HEK293 (cell line): Measurements from ENCODE around the gene NAT8L.

Source experiments
- CTCF ChIA-PET: fragments of 350-600 bp; formaldehyde crosslinking; extraction: SDS; loops from one replicate; lab custom pipeline; 2021; ENCODE audit warnings: antibody characterized with exemption; lab: Yijun Ruan, JAX
- POLR2A ChIA-PET: fragments of 300-600 bp; formaldehyde crosslinking; extraction: SDS; loops from one replicate; lab custom pipeline; 2020; ENCODE audit warnings: antibody characterized with exemption, inconsistent platforms; lab: Yijun Ruan, JAX
- H3K27ac ChIP-seq: fragments of 200-500 bp; sonication (Bioruptor generic); 2 replicates; pipeline ENCODE4 v1.5.1; 2014; ENCODE audit warnings: low read depth, low read length, control low read depth, inconsistent platforms; ENCODE audit errors: extremely low read depth
- H3K36me3 ChIP-seq, 2 experiments: fragments of 200-500 bp in 1 of 2; sonication (Bioruptor generic) in 1 of 2; 1 replicate in 1 of 2; 2 replicates in 1 of 2; pipeline ENCODE4 v1.5.1; 2014 to 2017; ENCODE audit warnings: inconsistent platforms in 2 of 2, low read length in 2 of 2; ENCODE audit not compliant: control insufficient read depth in 2 of 2, insufficient read depth in 1 of 2
- H3K4me1 ChIP-seq: fragments of 200-500 bp; sonication (Bioruptor generic); 2 replicates; pipeline ENCODE4 v1.5.1; 2014; ENCODE audit warnings: mild to moderate bottlenecking, low read length, inconsistent platforms; ENCODE audit not compliant: control insufficient read depth, insufficient read depth
- H3K4me3 ChIP-seq: 2 replicates; pipeline ENCODE4 v1.5.1; 2011; ENCODE audit warnings: low read depth, mild to moderate bottlenecking, control low read depth, low read length, moderate library complexity
- H3K9me3 ChIP-seq: fragments of 200-500 bp; sonication (Bioruptor generic); 2 replicates; pipeline ENCODE4 v1.5.1; 2014; ENCODE audit warnings: low read depth, low read length, inconsistent platforms; ENCODE audit not compliant: control insufficient read depth, insufficient read depth
- GLI4 ChIP-seq: fragments of 450-650 bp; formaldehyde crosslinking; IDR thresholded peaks from 2 replicates; pipeline ENCODE4 v1.5.1; 2016; ENCODE audit warnings: missing biosample characterization, missing genetic modification characterization
- GLIS2 ChIP-seq: fragments of 450-650 bp; formaldehyde crosslinking; IDR thresholded peaks from 2 replicates; pipeline ENCODE4 v1.5.1; 2016; ENCODE audit warnings: missing biosample characterization, missing genetic modification characterization
- HIC1 ChIP-seq: fragments of 450-650 bp; formaldehyde crosslinking; IDR thresholded peaks from 2 replicates; pipeline ENCODE4 v1.5.1; 2016; ENCODE audit warnings: missing biosample characterization, missing genetic modification characterization
- KLF16 ChIP-seq: fragments of 450-650 bp; formaldehyde crosslinking; IDR thresholded peaks from 2 replicates; pipeline ENCODE4 v1.5.1; 2017; ENCODE audit warnings: missing biosample characterization, missing genetic modification characterization
- RBAK ChIP-seq: fragments of 450-650 bp; formaldehyde crosslinking; IDR thresholded peaks from 2 replicates; pipeline ENCODE4 v1.5.1; 2016; ENCODE audit warnings: missing biosample characterization, missing genetic modification characterization
- REPIN1 ChIP-seq: fragments of 450-650 bp; formaldehyde crosslinking; IDR thresholded peaks from 2 replicates; pipeline ENCODE4 v1.5.1; 2017; ENCODE audit warnings: missing biosample characterization, missing genetic modification characterization, low read depth
- SP3 ChIP-seq: fragments of 450-650 bp; formaldehyde crosslinking; IDR thresholded peaks from 2 replicates; pipeline ENCODE4 v1.5.1; 2016; ENCODE audit warnings: missing biosample characterization, missing genetic modification characterization
- TRIM28 ChIP-seq: IDR thresholded peaks from 2 replicates; pipeline ENCODE4 v1.6.1; 2011; ENCODE audit warnings: low read length, control low read depth, borderline replicate concordance
- ZBTB17 ChIP-seq: fragments of 450-650 bp; formaldehyde crosslinking; IDR thresholded peaks from 2 replicates; pipeline ENCODE4 v1.5.1; 2016; ENCODE audit warnings: missing biosample characterization, missing genetic modification characterization
- ZBTB21 ChIP-seq: fragments of 450-650 bp; formaldehyde crosslinking; IDR thresholded peaks from 2 replicates; pipeline ENCODE4 v1.5.1; 2017; ENCODE audit warnings: missing biosample characterization, missing genetic modification characterization
- ZFHX2 ChIP-seq: fragments of 450-650 bp; formaldehyde crosslinking; conservative IDR thresholded peaks from 2 replicates; pipeline ENCODE4 v1.5.1; 2016; ENCODE audit warnings: missing biosample characterization, missing genetic modification characterization
- ZFP3 ChIP-seq: fragments of 450-650 bp; formaldehyde crosslinking; IDR thresholded peaks from 2 replicates; pipeline ENCODE4 v1.5.1; 2016; ENCODE audit warnings: low read depth, missing biosample characterization, missing genetic modification characterization
- ZFP41 ChIP-seq: fragments of 450-650 bp; formaldehyde crosslinking; IDR thresholded peaks from 2 replicates; pipeline ENCODE4 v1.5.1; 2016; ENCODE audit warnings: missing biosample characterization, missing genetic modification characterization, borderline replicate concordance
- ZNF16 ChIP-seq: fragments of 450-650 bp; formaldehyde crosslinking; IDR thresholded peaks from 2 replicates; pipeline ENCODE4 v1.5.1; 2016; ENCODE audit warnings: low read depth, missing biosample characterization, missing genetic modification characterization
- ZNF221 ChIP-seq: fragments of 450-650 bp; formaldehyde crosslinking; IDR thresholded peaks from 2 replicates; pipeline ENCODE4 v1.5.1; 2017; ENCODE audit warnings: missing biosample characterization, missing genetic modification characterization, borderline replicate concordance
- ZNF248 ChIP-seq: fragments of 450-650 bp; formaldehyde crosslinking; IDR thresholded peaks from 2 replicates; pipeline ENCODE4 v1.5.1; 2017; ENCODE audit warnings: missing biosample characterization, missing genetic modification characterization
- ZNF266 ChIP-seq: fragments of 450-650 bp; formaldehyde crosslinking; IDR thresholded peaks from 2 replicates; pipeline ENCODE4 v1.5.1; 2016; ENCODE audit warnings: missing biosample characterization, missing genetic modification characterization, low read depth
- ZNF274 ChIP-seq, 2 experiments: fragments of 200-500 bp in 1 of 2; fragments of 450-650 bp in 1 of 2; sonication (Bioruptor generic) in 1 of 2; formaldehyde crosslinking in 1 of 2; IDR thresholded peaks; 2 replicates each; pipeline versions ENCODE4 v1.5.1 to v1.6.1; 2014 to 2016; ENCODE audit warnings: borderline replicate concordance in 1 of 2, inconsistent platforms in 1 of 2, low read length in 1 of 2, missing biosample characterization in 1 of 2, missing genetic modification characterization in 1 of 2
- ZNF292 ChIP-seq: fragments of 450-650 bp; formaldehyde crosslinking; IDR thresholded peaks from 2 replicates; pipeline ENCODE4 v1.5.1; 2016; ENCODE audit warnings: low read depth, missing biosample characterization, missing genetic modification characterization, borderline replicate concordance
- ZNF335 ChIP-seq: fragments of 450-650 bp; formaldehyde crosslinking; conservative IDR thresholded peaks from 2 replicates; pipeline ENCODE4 v1.5.1; 2016; ENCODE audit warnings: missing biosample characterization, missing genetic modification characterization
- ZNF391 ChIP-seq: fragments of 450-650 bp; formaldehyde crosslinking; IDR thresholded peaks from 2 replicates; pipeline ENCODE4 v1.5.1; 2016; ENCODE audit warnings: low read depth, missing biosample characterization, missing genetic modification characterization, borderline replicate concordance
- ZNF416 ChIP-seq: fragments of 450-650 bp; formaldehyde crosslinking; IDR thresholded peaks from 2 replicates; pipeline ENCODE4 v1.5.1; 2016; ENCODE audit warnings: missing biosample characterization, missing genetic modification characterization
- ZNF558 ChIP-seq: fragments of 450-650 bp; formaldehyde crosslinking; IDR thresholded peaks from 2 replicates; pipeline ENCODE4 v1.5.1; 2016; ENCODE audit warnings: missing biosample characterization, missing genetic modification characterization
- ZNF596 ChIP-seq: fragments of 450-650 bp; IDR thresholded peaks from 2 replicates; pipeline ENCODE4 v1.5.0; 2018; ENCODE audit warnings: missing biosample characterization, mild to moderate bottlenecking, missing genetic modification characterization, moderate library complexity
- ZNF626 ChIP-seq: fragments of 450-650 bp; sonication (Bioruptor Pico); formaldehyde crosslinking; IDR thresholded peaks from 2 replicates; pipeline ENCODE4 v1.5.1; 2018; ENCODE audit warnings: missing biosample characterization, missing genetic modification characterization, inconsistent platforms
- ZNF629 ChIP-seq: fragments of 450-650 bp; formaldehyde crosslinking; IDR thresholded peaks from 2 replicates; pipeline ENCODE4 v1.5.1; 2017; ENCODE audit warnings: missing biosample characterization, missing genetic modification characterization
- ZNF704 ChIP-seq: fragments of 450-650 bp; formaldehyde crosslinking; IDR thresholded peaks from 2 replicates; pipeline ENCODE4 v1.5.1; 2016; ENCODE audit warnings: missing biosample characterization, missing genetic modification characterization
- ZNF707 ChIP-seq: fragments of 450-650 bp; formaldehyde crosslinking; IDR thresholded peaks from 2 replicates; pipeline ENCODE4 v1.5.1; 2016; ENCODE audit warnings: missing biosample characterization, missing genetic modification characterization
- ZNF747 ChIP-seq: fragments of 450-650 bp; formaldehyde crosslinking; IDR thresholded peaks from 2 replicates; pipeline ENCODE4 v1.5.1; 2016; ENCODE audit warnings: missing biosample characterization, missing genetic modification characterization
- ZNF785 ChIP-seq: fragments of 450-650 bp; formaldehyde crosslinking; IDR thresholded peaks from 2 replicates; pipeline ENCODE4 v1.5.1; 2016; ENCODE audit warnings: missing biosample characterization, missing genetic modification characterization
- ZNF837 ChIP-seq: fragments of 450-650 bp; formaldehyde crosslinking; IDR thresholded peaks from 2 replicates; pipeline ENCODE4 v1.5.1; 2016; ENCODE audit warnings: missing biosample characterization, missing genetic modification characterization
- ZSCAN23 ChIP-seq: fragments of 450-650 bp; formaldehyde crosslinking; IDR thresholded peaks from 2 replicates; pipeline ENCODE4 v1.5.1; 2016; ENCODE audit warnings: missing biosample characterization, missing genetic modification characterization
- ZSCAN30 ChIP-seq: fragments of 450-650 bp; IDR thresholded peaks from 2 replicates; pipeline ENCODE4 v1.5.1; 2018; ENCODE audit warnings: missing biosample characterization, mild to moderate bottlenecking, missing genetic modification characterization, moderate library complexity
- ZXDB ChIP-seq: fragments of 450-650 bp; formaldehyde crosslinking; IDR thresholded peaks from 2 replicates; pipeline ENCODE4 v1.5.1; 2016; ENCODE audit warnings: missing biosample characterization, missing genetic modification characterization
- TF ChIP-seq, protein P1 (sequence below): fragments of 450-650 bp; formaldehyde crosslinking; IDR thresholded peaks from 2 replicates; pipeline ENCODE4 v1.5.1; 2016; ENCODE audit warnings: missing biosample characterization, missing genetic modification characterization

Gene NAT8L

GRCh38 chr4:2084316-2084715 is 25.2 kb downstream of the NAT8L start (continued):
- no peak for TF ChIP-seq GLI4 (tag by site-specific recombination)
- TF ChIP-seq ZNF274 (IDR thresholded peaks at IDR 0.05; ENCODE audit: low read length): no peak
- TF ChIP-seq ZNF274 (tag by site-specific recombination; IDR thresholded peaks at IDR 0.05; ENCODE audit: borderline replicate concordance): no peak
- TF ChIP-seq ZNF416: no peak
- TF ChIP-seq, protein P1, sequence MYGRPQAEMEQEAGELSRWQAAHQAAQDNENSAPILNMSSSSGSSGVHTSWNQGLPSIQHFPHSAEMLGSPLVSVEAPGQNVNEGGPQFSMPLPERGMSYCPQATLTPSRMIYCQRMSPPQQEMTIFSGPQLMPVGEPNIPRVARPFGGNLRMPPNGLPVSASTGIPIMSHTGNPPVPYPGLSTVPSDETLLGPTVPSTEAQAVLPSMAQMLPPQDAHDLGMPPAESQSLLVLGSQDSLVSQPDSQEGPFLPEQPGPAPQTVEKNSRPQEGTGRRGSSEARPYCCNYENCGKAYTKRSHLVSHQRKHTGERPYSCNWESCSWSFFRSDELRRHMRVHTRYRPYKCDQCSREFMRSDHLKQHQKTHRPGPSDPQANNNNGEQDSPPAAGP (tag by site-specific recombination): no peak
- TF ChIP-seq ZNF335: no peak
- TF ChIP-seq ZFP3: no peak
- no peak for TF ChIP-seq ZNF837 (tag by site-specific recombination)
- TF ChIP-seq ZSCAN30: no peak
- TF ChIP-seq KLF16 (tag by site-specific recombination): no peak
- TF ChIP-seq ZNF558 (tag by site-specific recombination): no peak
- no peak for TF ChIP-seq REPIN1 (tag by site-specific recombination)

DNA sequence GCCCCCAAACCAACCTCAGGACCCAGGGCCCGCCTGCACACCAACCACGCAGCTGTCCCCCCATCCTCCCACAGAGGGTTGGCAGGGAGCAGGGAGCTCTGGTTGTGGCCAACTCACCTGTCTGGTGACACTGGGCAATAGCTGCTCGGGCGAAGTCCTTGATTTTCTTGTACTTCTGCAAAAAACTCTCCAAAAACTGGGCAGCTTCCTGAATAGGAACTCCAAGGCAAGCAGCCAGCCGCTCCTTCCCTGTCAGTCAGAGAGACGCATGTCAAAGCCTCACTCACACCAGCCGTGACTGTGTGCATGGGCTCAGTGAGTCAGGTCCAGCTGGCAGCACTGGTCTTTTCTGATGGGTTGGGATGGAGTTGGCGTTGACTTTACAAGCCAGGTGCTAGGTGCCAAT is 26.4 kb downstream of the NAT8L start:
- Histone ChIP-seq H3K9me3 (no peaks in the 10 kb centered on the region), H3K4me1 (no peaks in the 10 kb centered on the region), H3K4me3 (no peak overlapping the region), H3K36me3 (peaks cover 0 to 7% of the 10 kb centered on the region in 2 experiments; a peak in 1 of 3 replicates), H3K27ac (no peak overlapping the region)
- ChIA-PET POLR2A (no interaction called here), CTCF (interaction anchor here (0.5 kb wide), 1 partner anchor 82 kb away, joined by 6 read pairs; no protein-coding TSS in a partner anchor)
- TF ChIP-seq ZNF16 (no peak), ZBTB17 (no peak), ZNF292 (tag by site-specific recombination) (no peak), ZNF785 (tag by site-specific recombination) (no peak), KLF16 (tag by site-specific recombination) (no peak), ZNF747 (no peak), ZFHX2 (tag by site-specific recombination) (no peak), ZNF248 (tag by site-specific recombination) (no peak), TRIM28 (no peak), ZNF707 (tag by site-specific recombination) (no peak), ZNF596 (tag by site-specific recombination) (no peak), ZNF629 (tag by site-specific recombination) (no peak)

DNA sequence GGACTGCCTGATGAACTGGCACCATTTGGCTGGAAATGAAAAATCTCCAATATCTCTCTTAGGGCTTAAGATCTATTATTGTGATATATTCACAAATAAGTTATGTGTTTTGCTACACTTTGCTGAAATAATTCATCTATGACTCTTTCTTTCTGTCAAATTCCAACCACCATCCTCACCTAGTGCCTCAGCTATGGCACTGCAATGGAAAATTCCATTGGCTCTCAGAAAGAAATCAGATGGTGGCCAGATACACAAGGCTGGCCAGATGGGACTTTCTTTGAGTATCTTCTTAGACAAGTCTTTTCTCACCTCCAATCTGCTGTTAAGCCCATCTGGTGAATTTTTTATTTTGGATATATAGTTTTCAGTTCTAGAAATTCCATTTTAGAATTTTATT is 28.0 kb downstream of the NAT8L start:
- H3K4me1 ChIP-seq: no peaks in the 10 kb centered on the region
- TF ChIP-seq ZNF221 (tag by site-specific recombination): no peak
- TF ChIP-seq ZFP41 (tag by site-specific recombination): no peak
- no peak for TF ChIP-seq HIC1 (tag by site-specific recombination)
- TF ChIP-seq RBAK (tag by site-specific recombination): no peak
- no peak for TF ChIP-seq ZXDB
- TF ChIP-seq ZNF704 (tag by site-specific recombination): no peak
- TF ChIP-seq ZNF626 (tag by site-specific recombination): no peak
- TF ChIP-seq ZNF266 (tag by site-specific recombination): no peak
- TF ChIP-seq ZBTB21 (tag by site-specific recombination): no peak
- TF ChIP-seq ZNF391 (tag by site-specific recombination): no peak
- TF ChIP-seq ZSCAN23 (tag by site-specific recombination): no peak
- TF ChIP-seq GLIS2 (tag by site-specific recombination): no peak
- no peak for TF ChIP-seq SP3 (tag by site-specific recombination)
- H3K36me3 ChIP-seq: peaks cover 0 to 5% of the 10 kb centered on the region in 2 experiments; a peak in 1 of 3 replicates
- ChIA-PET POLR2A (no interaction called here), CTCF (interaction anchor here (0.6 to 0.7 kb wide), 2 partner anchors 18 to 1356 kb away, joined by 5 to 6 read pairs; no protein-coding TSS in a partner anchor)
- no peaks in the 10 kb centered on the region for H3K9me3 ChIP-seq
- no peak overlapping the region for H3K27ac ChIP-seq
- H3K4me3 ChIP-seq: no peak overlapping the region
